Upper lobe of right lung (tissue), 1 donor: ENCODE data around the gene GPNMB. TPM values are rescaled to one million over a fixed set of nuclear protein-coding genes. Genes with fewer than 3 reads are reported as not detected.
"Not testable (repeated sequence)": the region's sequence is repeated elsewhere in the genome, so short reads cannot be mapped to it uniquely, and the experiment has no call there.

Experiments used
- ATAC-seq: fragments of 200-7000 bp; cut with Tn5 transposase; one replicate; pipeline ENCODE4 v1.9.1; 2020; ENCODE audit warnings: mild to moderate bottlenecking, moderate library complexity
- DNase-seq: peaks from one replicate; pipeline ENCODE4 v3.0.0-alpha.2; 2020
- H3K27ac ChIP-seq: fragments of 200-600 bp; one replicate; pipeline ENCODE4 v1.8.0; 2022
- H3K27me3 ChIP-seq: fragments of 200-600 bp; one replicate; pipeline ENCODE4 v1.8.0; 2022; ENCODE audit warnings: mild to moderate bottlenecking
- H3K36me3 ChIP-seq: fragments of 200-600 bp; one replicate; pipeline ENCODE4 v1.8.0; 2022
- H3K4me1 ChIP-seq: fragments of 200-600 bp; one replicate; pipeline ENCODE4 v1.8.0; 2022
- H3K4me3 ChIP-seq: fragments of 200-600 bp; one replicate; pipeline ENCODE4 v1.8.0; 2022; ENCODE audit warnings: mild to moderate bottlenecking
- H3K9me3 ChIP-seq: fragments of 200-600 bp; one replicate; pipeline ENCODE4 v1.8.0; 2022
- CTCF ChIP-seq: fragments of 200-600 bp; IDR thresholded peaks from one replicate; pipeline ENCODE4 v1.8.0; 2022; ENCODE audit warnings: antibody characterized with exemption
- intact Hi-C: fragments of 100-400 bp; cut with DNase I; formaldehyde crosslinking; loops from one replicate; pipeline ENCODE4 v1.11.0; 2022
- total RNA-seq: library from RNA; stranded (reverse); fragmentation: NEBNext Ultra II Directional; extraction: Animal tissue kit (Norgen Biotek cat#: 25700); gene quantifications from one replicate; pipeline ENCODE4 v1.2.1, GENCODE V29; 2021
- donor health status: DM: no; HTN: yes; CAD: no; lungs with severe emphysema.

The GPNMB gene
- total RNA-seq, 1 donor from 2014 or later: 322 TPM

DNA sequence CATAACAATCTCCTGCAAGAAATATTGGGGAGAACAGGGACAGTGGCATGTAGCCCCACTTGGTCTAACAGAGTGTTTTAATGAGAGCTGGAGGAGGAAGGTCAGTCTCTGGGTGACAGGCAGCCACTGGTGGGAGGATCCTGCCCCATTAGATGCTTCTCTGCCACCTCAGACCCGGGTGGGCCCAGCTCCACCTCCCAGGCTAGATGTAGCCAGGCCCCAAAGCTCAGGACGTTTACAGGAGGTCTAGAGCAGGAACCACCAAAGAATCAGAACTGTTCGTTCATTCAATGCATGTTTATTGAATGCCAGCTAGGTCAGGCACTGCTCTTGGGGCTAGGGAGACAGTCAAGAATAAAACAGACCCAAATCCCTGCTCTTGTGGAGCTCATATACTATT, 28.4 kb upstream of the GPNMB start:
- no peak for ATAC-seq
- DNase-seq: no peak
- no peaks in the 10 kb centered on the region for H3K4me1 ChIP-seq
- H3K9me3 ChIP-seq: no peaks in the 10 kb centered on the region
- no peaks in the 10 kb centered on the region for H3K27me3 ChIP-seq
- no peaks in the 10 kb centered on the region for H3K36me3 ChIP-seq
- no peak for TF ChIP-seq CTCF
- intact Hi-C loops: no loop called here
- no peak overlapping the region for H3K27ac ChIP-seq
- no peak overlapping the region for H3K4me3 ChIP-seq

- no peaks in the 10 kb centered on the region for H3K4me1 ChIP-seq
- TF ChIP-seq CTCF: no peak
- no peak overlapping the region for H3K27ac ChIP-seq
- H3K4me3 ChIP-seq: no peak overlapping the region
- intact Hi-C loops: no loop called here
- no peaks in the 10 kb centered on the region for H3K27me3 ChIP-seq
- no peaks in the 10 kb centered on the region for H3K36me3 ChIP-seq
- DNase-seq: no peak
- ATAC-seq: no peak
- H3K9me3 ChIP-seq: no peaks in the 10 kb centered on the region
Measured at GRCh38 chr7:23220690-23221305, 25.8 kb upstream of the GPNMB start.

- no peak for TF ChIP-seq CTCF
- no peak overlapping the region for H3K27ac ChIP-seq
Measured at GRCh38 chr7:23222439-23223030, 24.0 kb upstream of the GPNMB start.

DNA sequence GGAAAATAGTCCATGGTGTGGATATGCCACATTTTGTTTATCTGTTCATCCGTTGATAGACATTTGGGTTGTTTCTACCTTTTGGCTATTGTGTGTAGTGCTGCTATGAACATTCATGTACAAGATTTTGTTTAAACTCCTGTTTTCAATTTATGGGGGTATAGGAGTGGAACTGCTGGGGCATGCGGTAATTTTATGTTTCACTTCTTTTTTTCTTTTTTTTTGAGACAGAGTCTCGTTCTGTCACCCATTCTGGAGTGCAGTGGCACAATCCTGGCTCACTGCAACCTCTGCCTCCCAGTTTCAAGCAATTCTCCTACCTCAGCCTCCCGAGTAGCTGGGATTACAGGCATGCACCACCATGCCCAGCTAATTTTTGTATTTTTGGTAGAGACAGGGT, 22.2 kb upstream of the GPNMB start:
- H3K4me3 ChIP-seq, DNase-seq, H3K9me3 ChIP-seq, H3K27ac ChIP-seq, ATAC-seq, H3K27me3 ChIP-seq, H3K4me1 ChIP-seq, intact Hi-C loops, H3K36me3 ChIP-seq: not testable (repeated sequence)

More at GRCh38 chr7:23222439-23223030, 24.0 kb upstream of the GPNMB start:
- ATAC-seq (no peak), DNase-seq (no peak)
- Histone ChIP-seq H3K4me3 (no peak overlapping the region), H3K27me3 (no peaks in the 10 kb centered on the region), H3K9me3 (no peaks in the 10 kb centered on the region), H3K4me1 (no peaks in the 10 kb centered on the region), H3K36me3 (no peaks in the 10 kb centered on the region)
- intact Hi-C loops: no loop called here

DNA sequence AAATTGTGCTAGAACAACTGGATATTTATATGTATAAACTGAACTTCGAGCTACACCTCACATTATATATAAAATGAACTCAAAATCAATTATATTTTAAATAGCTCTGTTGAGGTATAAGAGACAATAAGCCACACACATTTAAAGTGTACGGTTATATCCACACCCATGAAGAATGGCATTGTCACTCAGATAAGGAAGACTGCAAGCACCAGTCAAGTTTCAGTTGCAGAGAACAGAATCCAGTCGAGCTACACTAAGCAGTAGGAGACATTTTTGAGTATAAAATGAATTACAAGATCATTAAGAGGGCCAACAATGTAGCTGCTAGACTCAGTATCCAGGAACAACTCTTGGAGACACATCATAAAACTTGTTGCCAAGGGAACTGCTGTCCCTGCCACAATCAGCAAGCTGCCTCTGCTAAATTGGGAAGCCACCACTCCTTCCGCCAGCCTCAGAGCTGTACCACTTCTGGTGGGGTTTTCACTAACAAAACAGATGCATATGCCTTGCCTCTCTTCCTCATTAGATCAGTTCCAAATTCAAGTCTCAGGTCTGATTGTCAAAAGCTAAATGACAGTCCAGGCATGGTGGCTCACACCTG, 19.6 kb upstream of the GPNMB start:
- no peaks in the 10 kb centered on the region for H3K36me3 ChIP-seq
- H3K4me3 ChIP-seq: no peak overlapping the region
- no peaks in the 10 kb centered on the region for H3K4me1 ChIP-seq
- H3K9me3 ChIP-seq: no peaks in the 10 kb centered on the region
- intact Hi-C loops: no loop called here
- no peak for DNase-seq
- TF ChIP-seq CTCF: no peak
- no peak for ATAC-seq
- H3K27me3 ChIP-seq: no peaks in the 10 kb centered on the region
- no peak overlapping the region for H3K27ac ChIP-seq

DNA sequence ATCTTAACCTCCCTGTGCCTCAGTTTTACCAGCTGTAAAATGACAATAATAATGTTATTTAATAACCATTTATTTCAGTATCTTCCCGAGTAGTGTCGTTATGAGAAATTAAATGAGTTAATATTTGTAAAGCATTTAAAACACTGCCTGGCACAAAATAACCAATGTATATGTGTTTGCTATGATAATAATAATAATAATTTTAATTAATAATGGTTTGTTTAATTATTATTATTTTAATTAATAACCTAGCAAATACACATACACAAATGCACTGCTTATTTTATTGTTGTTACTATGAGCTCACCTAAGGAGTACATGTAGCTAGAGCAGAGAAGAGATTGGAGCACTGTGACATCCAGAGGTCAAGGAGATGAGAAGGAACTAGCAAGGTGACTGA, 18.2 kb upstream of the GPNMB start:
- H3K4me1 ChIP-seq: no peaks in the 10 kb centered on the region
- no peak for TF ChIP-seq CTCF
- H3K27ac ChIP-seq: no peak overlapping the region
- H3K9me3 ChIP-seq: no peaks in the 10 kb centered on the region
- H3K4me3 ChIP-seq: no peak overlapping the region
- H3K27me3 ChIP-seq: no peaks in the 10 kb centered on the region
- DNase-seq (no peak), ATAC-seq (no peak)
- no peaks in the 10 kb centered on the region for H3K36me3 ChIP-seq
- intact Hi-C loops: no loop called here
